ENCODE data around the gene KCNN3.

GRCh38 chr1:154749078-154749760 is 120.9 kb downstream of the KCNN3 start:
- TF ChIP-seq GATA1 (IDR thresholded peaks at IDR 0.05; ENCODE audit: low read depth, low read length): no peak
- no peak for TF ChIP-seq POLR2A (IDR thresholded peaks at IDR 0.05; ENCODE audit: low read length)
